OCI-LY7 (cell line): ENCODE results near the gene PAOX. TPM values are rescaled to one million over a fixed set of nuclear protein-coding genes. Genes with fewer than 3 reads are reported as not detected.

Experiments used
- BruUV-seq: library from RNA; stranded (reverse); fragments of 400-500 nt; replicated peaks from 2 replicates; lab custom pipeline; 2021; lab: Mats Ljungman, UMichigan
- CTCF ChIA-PET: fragments of 300-600 bp; sonication (Branson Sonifier 250); formaldehyde crosslinking; loops from one replicate; lab custom pipeline; 2022; ENCODE audit warnings: antibody characterized with exemption; ENCODE audit not compliant: unreplicated experiment; lab: Charles Lee
- POLR2A ChIA-PET: fragments of 300-600 bp; sonication (Branson Sonifier 250); formaldehyde crosslinking; loops from one replicate; lab custom pipeline; 2022; ENCODE audit warnings: antibody characterized with exemption; lab: Charles Lee
- DNase-seq: peaks from one replicate; pipeline ENCODE4 v3.0.0-alpha.2; 2015; ENCODE audit warnings: low spot score
- H2AFZ ChIP-seq: fragments of 200-600 bp; sonication (generic), shearing (Covaris generic); 2 replicates; pipeline ENCODE4 v1.6.1; 2014; ENCODE audit warnings: mild to moderate bottlenecking, antibody characterized with exemption, low read length, moderate library complexity
- H3K27ac ChIP-seq: fragments of 200-600 bp; sonication (generic); 2 replicates; pipeline ENCODE4 v1.5.1; 2014; ENCODE audit warnings: mixed run types, low read depth, mild to moderate bottlenecking, moderate library complexity, low read length, inconsistent platforms; ENCODE audit not compliant: poor library complexity, severe bottlenecking
- H3K36me3 ChIP-seq: fragments of 200-600 bp; sonication (generic); 2 replicates; pipeline ENCODE4 v1.6.1; 2014; ENCODE audit warnings: mild to moderate bottlenecking, antibody characterized with exemption, low read length, moderate library complexity, mixed read lengths; ENCODE audit not compliant: insufficient read depth
- H3K4me1 ChIP-seq: fragments of 200-600 bp; sonication (generic); 2 replicates; pipeline ENCODE4 v1.5.1; 2014; ENCODE audit warnings: mild to moderate bottlenecking, low read length; ENCODE audit not compliant: insufficient read depth, poor library complexity, severe bottlenecking
- H3K4me2 ChIP-seq: fragments of 200-600 bp; sonication (generic); 2 replicates; pipeline ENCODE4 v1.6.1; 2014; ENCODE audit warnings: mild to moderate bottlenecking, low read length
- H3K4me3 ChIP-seq: fragments of 200-600 bp; sonication (generic); 2 replicates; pipeline ENCODE4 v1.5.1; 2014; ENCODE audit warnings: mild to moderate bottlenecking, low read depth, low read length; ENCODE audit not compliant: poor library complexity, severe bottlenecking
- H3K79me2 ChIP-seq: fragments of 200-600 bp; sonication (generic); 2 replicates; pipeline ENCODE4 v1.6.1; 2016; ENCODE audit warnings: low read depth, mild to moderate bottlenecking, low read length, moderate library complexity, mixed read lengths; ENCODE audit not compliant: insufficient read depth
- H3K9me2 ChIP-seq: fragments of 200-600 bp; sonication (generic); 2 replicates; pipeline ENCODE4 v1.6.1; 2016; ENCODE audit warnings: mild to moderate bottlenecking, low read length, mixed read lengths; ENCODE audit not compliant: insufficient read depth
- H3K9me3 ChIP-seq: fragments of 200-600 bp; sonication (generic); 2 replicates; pipeline ENCODE4 v1.6.1; 2014; ENCODE audit warnings: mild to moderate bottlenecking, mixed run types, low read length, mixed read lengths
- H4K20me1 ChIP-seq: fragments of 200-600 bp; sonication (generic); 2 replicates; pipeline ENCODE4 v1.6.1; 2014; ENCODE audit warnings: mild to moderate bottlenecking, antibody characterized with exemption, low read length, moderate library complexity, mixed read lengths; ENCODE audit not compliant: insufficient read depth
- EZH2phosphoT487 ChIP-seq: fragments of 200-600 bp; sonication (generic); IDR thresholded peaks from 2 replicates; pipeline ENCODE4 v1.6.1; 2018; ENCODE audit warnings: low read depth, borderline replicate concordance, mild to moderate bottlenecking, mixed run types, antibody characterized with exemption, low read length, moderate library complexity, mixed read lengths
- intact Hi-C: fragments of 100-400 bp; cut with micrococcal nuclease; formaldehyde crosslinking; loops from one replicate; pipeline ENCODE4 v1.10.0; 2022; ENCODE audit not compliant: unreplicated experiment
- microRNA-seq: library from miRNA; unstranded; fragments of <30 nt; microRNA quantifications from one replicate; pipeline ENCODE4 v1.2.0, GENCODE V29; 2022; ENCODE audit warnings: borderline replicate concordance
- small RNA-seq: library from RNA; depleted of rRNA; stranded (forward); fragments of <200 nt; gene quantifications from one replicate; pipeline ENCODE3, GENCODE V24; 2014
- total RNA-seq, 2 experiments: library from RNA; depleted of rRNA in 1 of 2; stranded (reverse); fragments of >200 nt in 1 of 2; shearing (Covaris generic) in 1 of 2; gene quantifications; 2 replicates each; pipeline ENCODE4 v1.2.3, GENCODE V29; 2014 to 2022
- TF ChIP-seq, protein P1 (sequence below): fragments of 200-600 bp; sonication (generic); conservative IDR thresholded peaks from 2 replicates; pipeline ENCODE4 v1.5.1; 2014; ENCODE audit warnings: mild to moderate bottlenecking, antibody characterized with exemption, low read length, moderate library complexity, mixed read lengths

Gene PAOX
- total RNA-seq, 2 experiments from 2014 or later: 10.7 to 28.1 TPM

DNA sequence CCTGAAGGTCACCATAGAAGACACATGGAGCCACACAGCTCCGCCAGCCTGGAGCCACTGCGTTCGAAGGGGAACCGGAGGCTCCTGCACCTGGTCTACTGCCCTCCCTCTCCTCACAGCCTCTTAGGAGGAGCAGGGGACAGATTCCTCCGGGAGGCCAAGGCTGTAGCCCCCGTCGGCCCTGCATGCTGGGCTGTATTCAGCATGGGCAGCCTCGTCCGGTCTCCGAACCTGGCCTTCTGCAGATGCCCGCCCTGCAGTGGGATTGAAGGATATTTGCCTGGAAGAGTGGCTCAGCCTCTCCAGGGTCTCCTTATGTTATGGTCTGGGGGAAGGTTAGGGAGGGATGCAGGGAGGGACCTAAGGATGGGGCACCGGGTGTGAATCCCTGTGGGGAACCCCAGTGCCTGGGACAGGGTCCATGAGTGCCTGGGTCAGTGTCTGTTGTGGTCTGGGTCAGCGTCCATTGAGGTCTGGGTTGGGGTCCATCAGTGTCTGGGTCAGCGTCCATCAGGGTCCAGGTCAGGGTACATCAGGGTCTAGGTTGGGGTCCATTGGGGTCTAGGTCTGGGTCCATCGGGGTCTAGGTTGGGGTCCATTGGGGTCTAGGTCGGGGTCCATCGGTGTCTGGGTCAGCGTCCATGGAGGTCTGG lies 61.7 kb downstream of the PAOX start:
- Histone ChIP-seq H3K4me2 (no peak overlapping the region), H3K4me3 (no peak overlapping the region), H3K4me1 (no peaks in the 10 kb centered on the region), H3K9me2 (no peaks in the 10 kb centered on the region), H4K20me1 (no peaks in the 10 kb centered on the region), H3K27ac (no peak overlapping the region), H3K9me3 (no peaks in the 10 kb centered on the region), H3K79me2 (no peaks in the 10 kb centered on the region), H2AFZ (no peak overlapping the region), H3K36me3 (no peaks in the 10 kb centered on the region)
- DNase-seq: no peak
- ChIA-PET CTCF (no interaction called here), POLR2A (interaction anchor here (0.5 kb wide), 1 partner anchor 35 kb away, joined by 3 read pairs; no protein-coding TSS in a partner anchor)
- intact Hi-C loops: no loop called here
- BruUV-seq: no TSS peak
- TF ChIP-seq, protein P1, sequence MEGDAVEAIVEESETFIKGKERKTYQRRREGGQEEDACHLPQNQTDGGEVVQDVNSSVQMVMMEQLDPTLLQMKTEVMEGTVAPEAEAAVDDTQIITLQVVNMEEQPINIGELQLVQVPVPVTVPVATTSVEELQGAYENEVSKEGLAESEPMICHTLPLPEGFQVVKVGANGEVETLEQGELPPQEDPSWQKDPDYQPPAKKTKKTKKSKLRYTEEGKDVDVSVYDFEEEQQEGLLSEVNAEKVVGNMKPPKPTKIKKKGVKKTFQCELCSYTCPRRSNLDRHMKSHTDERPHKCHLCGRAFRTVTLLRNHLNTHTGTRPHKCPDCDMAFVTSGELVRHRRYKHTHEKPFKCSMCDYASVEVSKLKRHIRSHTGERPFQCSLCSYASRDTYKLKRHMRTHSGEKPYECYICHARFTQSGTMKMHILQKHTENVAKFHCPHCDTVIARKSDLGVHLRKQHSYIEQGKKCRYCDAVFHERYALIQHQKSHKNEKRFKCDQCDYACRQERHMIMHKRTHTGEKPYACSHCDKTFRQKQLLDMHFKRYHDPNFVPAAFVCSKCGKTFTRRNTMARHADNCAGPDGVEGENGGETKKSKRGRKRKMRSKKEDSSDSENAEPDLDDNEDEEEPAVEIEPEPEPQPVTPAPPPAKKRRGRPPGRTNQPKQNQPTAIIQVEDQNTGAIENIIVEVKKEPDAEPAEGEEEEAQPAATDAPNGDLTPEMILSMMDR: no peak
- no peak for TF ChIP-seq EZH2phosphoT487

Small RNAs within 50 kb of the gene (microRNA-seq; reads per million reads assigned to microRNA genes)
- 25.0 reads per million, percentile 33 among the genes with 10 or more reads in this experiment for gene MIR3944

Small RNAs within 50 kb of the gene (small RNA-seq; reads per million reads assigned to genes)
- gene AL360181.4 (not detected), gene BANF1P2 (not detected), gene MIR3944 (not detected)

Other genes starting within 250 kb of the PAOX start
- gene KNDC1, start 219.0 kb upstream of the PAOX start, total RNA-seq (2014; rRNA removed; shearing (Covaris generic)): not detected in 2 replicates
- not detected in 2 replicates for gene KNDC1, start 219.0 kb upstream of the PAOX start, total RNA-seq (2022)
- not detected in 2 replicates for gene UTF1, start 149.0 kb upstream of the PAOX start, total RNA-seq (2014; rRNA removed; shearing (Covaris generic))
- not detected in 2 replicates for gene UTF1, start 149.0 kb upstream of the PAOX start, total RNA-seq (2022)
- gene VENTX, start 141.4 kb upstream of the PAOX start, total RNA-seq (2014; rRNA removed; shearing (Covaris generic)): not detected in 2 replicates
- gene VENTX, start 141.4 kb upstream of the PAOX start, total RNA-seq (2022): not detected in 2 replicates
- gene ADAM8, start 102.4 kb upstream of the PAOX start, total RNA-seq (2014; rRNA removed; shearing (Covaris generic)): 7.5 and 10.0 TPM in 2 replicates
- gene ADAM8, start 102.4 kb upstream of the PAOX start, total RNA-seq (2022): 16.3 and 17.6 TPM in 2 replicates
- gene TUBGCP2, start 70.4 kb upstream of the PAOX start, total RNA-seq (2014; rRNA removed; shearing (Covaris generic)): 37.8 and 40.5 TPM in 2 replicates
- gene TUBGCP2, start 70.4 kb upstream of the PAOX start, total RNA-seq (2022): 53.0 and 56.1 TPM in 2 replicates
- gene ZNF511, start 70.3 kb upstream of the PAOX start, total RNA-seq (2014; rRNA removed; shearing (Covaris generic)): 64.7 and 95.0 TPM in 2 replicates
- gene ZNF511, start 70.3 kb upstream of the PAOX start, total RNA-seq (2022): 60.6 and 68.8 TPM in 2 replicates
- gene CALY, start 42.4 kb upstream of the PAOX start, total RNA-seq (2014; rRNA removed; shearing (Covaris generic)): not detected in 2 replicates
- gene CALY, start 42.4 kb upstream of the PAOX start, total RNA-seq (2022): not detected in 2 replicates
- not detected in 2 replicates for gene PRAP1, start 31.9 kb upstream of the PAOX start, total RNA-seq (2014; rRNA removed; shearing (Covaris generic))
- gene PRAP1, start 31.9 kb upstream of the PAOX start, total RNA-seq (2022): not detected in 2 replicates
- gene FUOM, start 21.2 kb upstream of the PAOX start, total RNA-seq (2014; rRNA removed; shearing (Covaris generic)): 46.0 and 47.5 TPM in 2 replicates
- 23.6 and 30.4 TPM in 2 replicates for gene FUOM, start 21.2 kb upstream of the PAOX start, total RNA-seq (2022)
- 39.5 and 48.3 TPM in 2 replicates for gene ECHS1, start 5.9 kb upstream of the PAOX start, total RNA-seq (2014; rRNA removed; shearing (Covaris generic))
- gene ECHS1, start 5.9 kb upstream of the PAOX start, total RNA-seq (2022): 42.2 and 46.2 TPM in 2 replicates
- 60.3 and 85.6 TPM in 2 replicates for gene MTG1, start 14.9 kb downstream of the PAOX start, total RNA-seq (2014; rRNA removed; shearing (Covaris generic))
- 101 and 107 TPM in 2 replicates for gene MTG1, start 14.9 kb downstream of the PAOX start, total RNA-seq (2022)
- gene SPRN, start 45.4 kb downstream of the PAOX start, total RNA-seq (2014; rRNA removed; shearing (Covaris generic)): not detected in 2 replicates
- gene SPRN, start 45.4 kb downstream of the PAOX start, total RNA-seq (2022): not detected in 2 replicates
- 7.3 and 10.0 TPM in 2 replicates for gene SCART1, start 74.7 kb downstream of the PAOX start, total RNA-seq (2014; rRNA removed; shearing (Covaris generic))
- 10.9 and 15.2 TPM in 2 replicates for gene SCART1, start 74.7 kb downstream of the PAOX start, total RNA-seq (2022)
- 1.9 and 2.7 TPM in 2 replicates for gene CYP2E1, start 148.1 kb downstream of the PAOX start, total RNA-seq (2014; rRNA removed; shearing (Covaris generic))
- gene CYP2E1, start 148.1 kb downstream of the PAOX start, total RNA-seq (2022): 1.7 and 2.4 TPM in 2 replicates
- gene SYCE1, start 186.3 kb downstream of the PAOX start, total RNA-seq (2014; rRNA removed; shearing (Covaris generic)): not detected in 2 replicates
- gene SYCE1, start 186.3 kb downstream of the PAOX start, total RNA-seq (2022): not detected in 2 replicates
- gene FRG2B, start 247.5 kb downstream of the PAOX start, total RNA-seq (2014; rRNA removed; shearing (Covaris generic)): not detected in 2 replicates
- not detected in 2 replicates for gene FRG2B, start 247.5 kb downstream of the PAOX start, total RNA-seq (2022)